SK-N-SH (cell line): ENCODE measurements around the gene ABCG5.

Source experiments
- CTCF ChIP-seq: fragments of 200-600 bp; sonication (generic); IDR thresholded peaks from 2 replicates; pipeline ENCODE4 v1.6.1; 2017; ENCODE audit warnings: antibody characterized with exemption, mild to moderate bottlenecking, moderate library complexity
- EP300 ChIP-seq, 2 experiments: IDR thresholded peaks; 2 replicates each; pipeline versions ENCODE4 v1.4.0 to v1.6.1; 2012; ENCODE audit warnings: borderline replicate concordance in 1 of 2, low read depth in 1 of 2, low read length in 1 of 2
- MAX ChIP-seq: IDR thresholded peaks from 2 replicates; pipeline ENCODE4 v1.4.0; 2012; ENCODE audit warnings: low read depth
- POLR2AphosphoS5 ChIP-seq: IDR thresholded peaks from 2 replicates; pipeline ENCODE4 v1.6.1; 2012; ENCODE audit warnings: low read depth, low read length

DNA sequence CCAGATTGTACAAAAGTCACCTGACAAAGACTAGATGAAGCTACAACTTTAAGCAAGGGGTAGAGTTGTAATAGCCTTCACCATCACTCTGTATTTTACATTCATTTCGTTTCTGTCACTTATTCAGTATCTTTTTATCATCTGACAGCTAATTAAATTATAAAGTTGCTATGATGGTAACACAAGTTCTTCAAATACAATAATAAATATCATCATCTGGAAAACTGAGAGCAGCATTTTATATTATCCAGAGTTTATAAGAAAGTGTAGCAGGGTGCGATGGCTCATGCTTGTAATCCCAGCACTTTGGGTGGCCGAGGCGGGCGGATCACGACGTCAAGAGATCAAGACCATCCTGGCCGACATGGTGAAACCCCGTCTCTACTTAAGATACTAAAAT lies 43.7 kb downstream of the ABCG5 start:
- TF ChIP-seq CTCF (no peak), POLR2AphosphoS5 (no peak), MAX (no peak), EP300 (IDR thresholded peaks at IDR 0.05; ENCODE audit: borderline replicate concordance in 1 of 2, low read depth in 1 of 2, low read length in 1 of 2) (no peak)
